Amniotic stem cell (primary cell): ENCODE measurements around the gene GNAO1.

Experiments used
- DNase-seq: peaks from one replicate; lab custom pipeline; 2025; lab: John Stamatoyannopoulos, UW

The GNAO1 gene

GRCh38 chr16:56198006-56198754 lies 6.9 kb downstream of the GNAO1 start:
- DNase-seq = no peak

GRCh38 chr16:56198755-56199114 lies 7.4 kb downstream of the GNAO1 start:
- DNase-seq = no peak

GRCh38 chr16:56199164-56199563 lies 7.9 kb downstream of the GNAO1 start:
- DNase-seq = no peak

- no peak for DNase-seq
Observed at GRCh38 chr16:56201030-56201429, 9.7 kb downstream of the GNAO1 start.

- DNase-seq = no peak
Observed at GRCh38 chr16:56202036-56202435, 10.7 kb downstream of the GNAO1 start.

GRCh38 chr16:56203052-56203451 lies 11.8 kb downstream of the GNAO1 start:
- DNase-seq = no peak

- no peak for DNase-seq
Observed at GRCh38 chr16:56204816-56205215, 13.5 kb downstream of the GNAO1 start.

- no peak for DNase-seq
Observed at GRCh38 chr16:56206951-56207350, 15.7 kb downstream of the GNAO1 start.

GRCh38 chr16:56207421-56207820 lies 16.1 kb downstream of the GNAO1 start:
- DNase-seq = no peak

GRCh38 chr16:56211435-56211981 lies 20.2 kb downstream of the GNAO1 start:
- no peak for DNase-seq

GRCh38 chr16:56212144-56212543 lies 20.9 kb downstream of the GNAO1 start:
- DNase-seq = no peak

GRCh38 chr16:56221995-56222394 lies 30.7 kb downstream of the GNAO1 start:
- DNase-seq = no peak

- DNase-seq = no peak
Observed at GRCh38 chr16:56222474-56222997, 31.2 kb downstream of the GNAO1 start.

- DNase-seq = no peak
Observed at GRCh38 chr16:56225017-56225742, 33.9 kb downstream of the GNAO1 start.

- no peak for DNase-seq
Observed at GRCh38 chr16:56226187-56226586, 34.9 kb downstream of the GNAO1 start.

GRCh38 chr16:56226845-56227525 lies 35.7 kb downstream of the GNAO1 start:
- DNase-seq = no peak

- DNase-seq = no peak
Observed at GRCh38 chr16:56227936-56228335, 36.6 kb downstream of the GNAO1 start.

GRCh38 chr16:56228476-56228875 lies 37.2 kb downstream of the GNAO1 start:
- DNase-seq = no peak

GRCh38 chr16:56233795-56234566 lies 42.7 kb downstream of the GNAO1 start:
- no peak for DNase-seq

GRCh38 chr16:56234737-56235136 lies 43.4 kb downstream of the GNAO1 start:
- DNase-seq = no peak

- no peak for DNase-seq
Observed at GRCh38 chr16:56237451-56237930, 46.2 kb downstream of the GNAO1 start.

GRCh38 chr16:56238188-56238587 lies 46.9 kb downstream of the GNAO1 start:
- DNase-seq = no peak
